Stimulated activated effector memory CD8-positive, alpha-beta T cell treated with anti-CD3 and anti-CD28 coated beads, Interleukin-12 subunit alpha, Interleukin-12 subunit beta, amount 100 ng/mL, for 72 hours (primary cell): ENCODE measurements around the gene SETBP1.

Experiments
- ATAC-seq: fragments of 150-1000 bp; cut with Tn5 transposase; 2 replicates; pipeline ENCODE4 v1.10.0; 2021
- DNase-seq, 2 donors: peaks; one replicate each; pipeline ENCODE4 v3.0.0; 2021 to 2022; ENCODE audit warnings: low spot score in 2 of 2
- H3K27ac Mint-ChIP-seq: one replicate; pipeline ENCODE4 v1.8.0; 2022; ENCODE audit warnings: mild to moderate bottlenecking, mixed read lengths
- H3K36me3 Mint-ChIP-seq: one replicate; pipeline ENCODE4 v1.8.0; 2022; ENCODE audit warnings: mild to moderate bottlenecking, mixed read lengths
- H3K4me1 Mint-ChIP-seq: one replicate; pipeline ENCODE4 v1.8.0; 2022; ENCODE audit warnings: mixed read lengths
- H3K4me3 Mint-ChIP-seq: one replicate; pipeline ENCODE4 v1.8.0; 2022; ENCODE audit warnings: mild to moderate bottlenecking, mixed read lengths
- H3K9me3 Mint-ChIP-seq: one replicate; pipeline ENCODE4 v1.8.0; 2022; ENCODE audit warnings: mixed read lengths

Gene SETBP1

GRCh38 chr18:45059695-45060094, 379.0 kb downstream of the SETBP1 start:
- H3K9me3 Mint-ChIP-seq: no peaks in the 10 kb centered on the region
- peaks cover 15% of the 10 kb centered on the region for H3K36me3 Mint-ChIP-seq
- H3K27ac Mint-ChIP-seq: no peak overlapping the region
- H3K4me3 Mint-ChIP-seq: no peak overlapping the region
- peaks cover 10% of the 10 kb centered on the region for H3K4me1 Mint-ChIP-seq
- DNase-seq (no peak), ATAC-seq (peak; percentile 96)

GRCh38 chr18:45060102-45060501, 379.4 kb downstream of the SETBP1 start:
- no peaks in the 10 kb centered on the region for H3K9me3 Mint-ChIP-seq
- ATAC-seq (no peak), DNase-seq (no peak)
- peaks cover 17% of the 10 kb centered on the region for H3K36me3 Mint-ChIP-seq
- peaks cover 10% of the 10 kb centered on the region for H3K4me1 Mint-ChIP-seq
- no peak overlapping the region for H3K4me3 Mint-ChIP-seq
- H3K27ac Mint-ChIP-seq: no peak overlapping the region

GRCh38 chr18:45061359-45061758, 380.7 kb downstream of the SETBP1 start:
- H3K4me1 Mint-ChIP-seq: peaks cover 17% of the 10 kb centered on the region
- H3K36me3 Mint-ChIP-seq: peaks cover 17% of the 10 kb centered on the region
- no peak for DNase-seq
- no peak overlapping the region for H3K27ac Mint-ChIP-seq
- no peak overlapping the region for H3K4me3 Mint-ChIP-seq
- no peak for ATAC-seq
- no peaks in the 10 kb centered on the region for H3K9me3 Mint-ChIP-seq

GRCh38 chr18:45063246-45064038, 382.8 kb downstream of the SETBP1 start:
- DNase-seq: no peak
- no peak overlapping the region for H3K4me3 Mint-ChIP-seq
- peaks cover 22% of the 10 kb centered on the region for H3K4me1 Mint-ChIP-seq
- ATAC-seq: no peak
- H3K36me3 Mint-ChIP-seq: peaks cover 17% of the 10 kb centered on the region
- H3K9me3 Mint-ChIP-seq: no peaks in the 10 kb centered on the region
- H3K27ac Mint-ChIP-seq: no peak overlapping the region

- ATAC-seq: no peak
Measured at GRCh38 chr18:45066210-45066609, 385.5 kb downstream of the SETBP1 start.

GRCh38 chr18:45066886-45067285, 386.2 kb downstream of the SETBP1 start:
- no peak overlapping the region for H3K4me3 Mint-ChIP-seq
- DNase-seq (no peak), ATAC-seq (no peak)
- H3K36me3 Mint-ChIP-seq: peaks cover 17% of the 10 kb centered on the region
- peaks cover 11% of the 10 kb centered on the region for H3K4me1 Mint-ChIP-seq
- no peaks in the 10 kb centered on the region for H3K9me3 Mint-ChIP-seq
- H3K27ac Mint-ChIP-seq: no peak overlapping the region

More at GRCh38 chr18:45066210-45066609, 385.5 kb downstream of the SETBP1 start:
- H3K4me3 Mint-ChIP-seq: no peak overlapping the region
- H3K27ac Mint-ChIP-seq: no peak overlapping the region
- no peaks in the 10 kb centered on the region for H3K9me3 Mint-ChIP-seq
- H3K4me1 Mint-ChIP-seq: peaks cover 11% of the 10 kb centered on the region
- DNase-seq: no peak
- H3K36me3 Mint-ChIP-seq: peaks cover 17% of the 10 kb centered on the region

- ATAC-seq (no peak), DNase-seq (no peak)
- Mint-ChIP-seq H3K4me1 (peaks cover 11% of the 10 kb centered on the region), H3K4me3 (no peak overlapping the region), H3K36me3 (peaks cover 12% of the 10 kb centered on the region), H3K27ac (no peak overlapping the region), H3K9me3 (no peaks in the 10 kb centered on the region)
Measured at GRCh38 chr18:45068400-45069094, 387.9 kb downstream of the SETBP1 start.

- peaks cover 11% of the 10 kb centered on the region for H3K4me1 Mint-ChIP-seq
- DNase-seq (no peak), ATAC-seq (no peak)
- H3K27ac Mint-ChIP-seq: no peak overlapping the region
- peaks cover 3% of the 10 kb centered on the region for H3K36me3 Mint-ChIP-seq
- no peaks in the 10 kb centered on the region for H3K9me3 Mint-ChIP-seq
- H3K4me3 Mint-ChIP-seq: no peak overlapping the region
Measured at GRCh38 chr18:45069546-45069945, 388.9 kb downstream of the SETBP1 start.

- Mint-ChIP-seq H3K4me3 (no peak overlapping the region), H3K27ac (no peak overlapping the region), H3K36me3 (no peaks in the 10 kb centered on the region), H3K9me3 (no peaks in the 10 kb centered on the region), H3K4me1 (peaks cover under 1% of the 10 kb centered on the region)
- ATAC-seq (no peak), DNase-seq (no peak)
Measured at GRCh38 chr18:45071956-45072355, 391.3 kb downstream of the SETBP1 start.

GRCh38 chr18:45073556-45073955, 392.9 kb downstream of the SETBP1 start:
- Mint-ChIP-seq H3K9me3 (no peaks in the 10 kb centered on the region), H3K36me3 (no peaks in the 10 kb centered on the region), H3K4me3 (no peak overlapping the region), H3K27ac (no peak overlapping the region), H3K4me1 (no peaks in the 10 kb centered on the region)
- no peak for ATAC-seq
- no peak for DNase-seq

- H3K4me1 Mint-ChIP-seq: no peaks in the 10 kb centered on the region
- H3K9me3 Mint-ChIP-seq: peaks cover 3% of the 10 kb centered on the region
- DNase-seq: no peak
- no peak overlapping the region for H3K27ac Mint-ChIP-seq
- H3K4me3 Mint-ChIP-seq: no peak overlapping the region
- no peak for ATAC-seq
- no peaks in the 10 kb centered on the region for H3K36me3 Mint-ChIP-seq
Measured at GRCh38 chr18:45081566-45082181, 401.0 kb downstream of the SETBP1 start.

- H3K4me1 Mint-ChIP-seq: no peaks in the 10 kb centered on the region
- ATAC-seq (no peak), DNase-seq (no peak)
- H3K9me3 Mint-ChIP-seq: peaks cover 3% of the 10 kb centered on the region
- no peak overlapping the region for H3K27ac Mint-ChIP-seq
- no peaks in the 10 kb centered on the region for H3K36me3 Mint-ChIP-seq
- H3K4me3 Mint-ChIP-seq: no peak overlapping the region
Measured at GRCh38 chr18:45083226-45083855, 402.7 kb downstream of the SETBP1 start.

GRCh38 chr18:45084206-45084605, 403.5 kb downstream of the SETBP1 start:
- peaks cover 3% of the 10 kb centered on the region for H3K9me3 Mint-ChIP-seq
- ATAC-seq (no peak), DNase-seq (no peak)
- no peaks in the 10 kb centered on the region for H3K4me1 Mint-ChIP-seq
- H3K4me3 Mint-ChIP-seq: no peak overlapping the region
- H3K27ac Mint-ChIP-seq: no peak overlapping the region
- H3K36me3 Mint-ChIP-seq: no peaks in the 10 kb centered on the region

GRCh38 chr18:45085916-45086624, 405.4 kb downstream of the SETBP1 start:
- DNase-seq (no peak), ATAC-seq (no peak)
- no peak overlapping the region for H3K4me3 Mint-ChIP-seq
- H3K4me1 Mint-ChIP-seq: no peaks in the 10 kb centered on the region
- no peaks in the 10 kb centered on the region for H3K36me3 Mint-ChIP-seq
- H3K9me3 Mint-ChIP-seq: peaks cover 2% of the 10 kb centered on the region
- no peak overlapping the region for H3K27ac Mint-ChIP-seq

- H3K4me1 Mint-ChIP-seq: no peaks in the 10 kb centered on the region
- H3K9me3 Mint-ChIP-seq: no peaks in the 10 kb centered on the region
- DNase-seq (no peak), ATAC-seq (no peak)
- no peak overlapping the region for H3K27ac Mint-ChIP-seq
- H3K4me3 Mint-ChIP-seq: no peak overlapping the region
- H3K36me3 Mint-ChIP-seq: no peaks in the 10 kb centered on the region
Measured at GRCh38 chr18:45086777-45087176, 406.1 kb downstream of the SETBP1 start.
